AG04449 (cell line): Measurements from ENCODE around the gene NFIX.

Experiments
- CTCF ChIA-PET: fragments of 350-600 bp; formaldehyde crosslinking; extraction: SDS; loops from one replicate; lab custom pipeline; 2021; ENCODE audit warnings: antibody characterized with exemption; lab: Yijun Ruan, JAX
- POLR2A ChIA-PET: fragments of 400-600, 350-600 bp; formaldehyde crosslinking; extraction: SDS; loops from one replicate; lab custom pipeline; 2020; ENCODE audit warnings: antibody characterized with exemption, inconsistent platforms; lab: Yijun Ruan, JAX
- DNase-seq: peaks from one replicate; pipeline ENCODE4 v3.0.0-alpha.2; 2010; ENCODE audit warnings: low read depth, low spot score
- H3K4me3 ChIP-seq: 2 replicates; pipeline ENCODE4 v1.5.1; 2011; ENCODE audit warnings: low read depth, mild to moderate bottlenecking, control low read depth, low read length
- CTCF ChIP-seq: IDR thresholded peaks from one replicate; pipeline ENCODE4 v1.5.1; 2011; ENCODE audit warnings: mild to moderate bottlenecking, moderate library complexity, low read length, control low read depth, inconsistent platforms; ENCODE audit not compliant: insufficient read depth; ENCODE audit errors: missing control alignments

NFIX gene

GRCh38 chr19:13042443-13043130 is 47.3 kb downstream of the NFIX start:
- CTCF ChIA-PET = interaction anchor here (1.0 to 11.3 kb wide), 8 partner anchors 12 to 77 kb away, joined by 3 to 120 read pairs (median 4); no protein-coding TSS in a partner anchor
- TF ChIP-seq CTCF = no peak
- no peak overlapping the region for H3K4me3 ChIP-seq
- DNase-seq = no peak
- POLR2A ChIA-PET = interaction anchor here (1.2 to 3.3 kb wide), 2 partner anchors 8 to 12 kb away, joined by 5 to 23 read pairs; no protein-coding TSS in a partner anchor

GRCh38 chr19:13043285-13043684 is 48.0 kb downstream of the NFIX start:
- no peak for DNase-seq
- CTCF ChIA-PET = interaction anchor here (1.0 to 11.3 kb wide), 6 partner anchors 12 to 78 kb away, joined by 3 to 120 read pairs (median 8); no protein-coding TSS in a partner anchor
- POLR2A ChIA-PET = interaction anchor here (1.2 to 3.3 kb wide), 3 partner anchors 9 to 47 kb away, joined by 4 to 23 read pairs (median 5); partner anchors contain the start of gene NFIX
- H3K4me3 ChIP-seq = no peak overlapping the region
- TF ChIP-seq CTCF = no peak

- no peak overlapping the region for H3K4me3 ChIP-seq
- ChIA-PET POLR2A (interaction anchor here (1.4 to 3.3 kb wide), 2 partner anchors 10 to 48 kb away, joined by 4 to 23 read pairs; partner anchors contain the start of gene NFIX), CTCF (interaction anchor here (1.3 to 11.3 kb wide), 9 partner anchors 11 to 79 kb away, joined by 3 to 120 read pairs (median 10); no protein-coding TSS in a partner anchor)
- no peak for DNase-seq
- TF ChIP-seq CTCF = no peak
Measured at GRCh38 chr19:13044231-13044836, 49.1 kb downstream of the NFIX start.

- CTCF ChIA-PET = interaction anchor here (1.6 to 11.3 kb wide), 7 partner anchors 9 to 80 kb away, joined by 5 to 120 read pairs (median 11); no protein-coding TSS in a partner anchor
- no peak for DNase-seq
- POLR2A ChIA-PET = interaction anchor here (3.3 kb wide), 1 partner anchor 9 kb away, joined by 23 read pairs; no protein-coding TSS in a partner anchor
- TF ChIP-seq CTCF = no peak
- no peak overlapping the region for H3K4me3 ChIP-seq
Measured at GRCh38 chr19:13045812-13046211, 50.5 kb downstream of the NFIX start.

GRCh38 chr19:13047374-13047773 is 52.1 kb downstream of the NFIX start:
- ChIA-PET POLR2A (no interaction called here), CTCF (interaction anchor here (1.6 to 11.3 kb wide), 4 partner anchors 14 to 82 kb away, joined by 6 to 120 read pairs (median 35); no protein-coding TSS in a partner anchor)
- no peak for DNase-seq
- TF ChIP-seq CTCF = no peak
- H3K4me3 ChIP-seq = no peak overlapping the region

GRCh38 chr19:13050274-13050673 is 55.0 kb downstream of the NFIX start:
- TF ChIP-seq CTCF = no peak
- CTCF ChIA-PET = interaction anchor here (0.7 to 22.0 kb wide), 6 partner anchors 10 to 85 kb away, joined by 3 to 550 read pairs (median 33); no protein-coding TSS in a partner anchor

More at GRCh38 chr19:13050274-13050673, 55.0 kb downstream of the NFIX start:
- H3K4me3 ChIP-seq = no peak overlapping the region
- POLR2A ChIA-PET = interaction anchor here (0.9 kb wide), 1 partner anchor 20 kb away, joined by 3 read pairs; no protein-coding TSS in a partner anchor
- DNase-seq = no peak
